IMR-90 (cell line): Measurements from ENCODE around the gene NFIA.

Experiments
- BHLHE40 ChIP-seq: fragments of 150-350 bp; IDR thresholded peaks from 2 replicates; pipeline ENCODE4 v1.6.1; 2016; ENCODE audit warnings: mild to moderate bottlenecking, low read depth, low read length
- CEBPB ChIP-seq: IDR thresholded peaks from 2 replicates; pipeline ENCODE4 v1.6.1; 2012; ENCODE audit warnings: low read depth, low read length, improper control_type of control experiment
- CTCF ChIP-seq: conservative IDR thresholded peaks from 2 replicates; pipeline ENCODE4 v1.5.1; 2012; ENCODE audit warnings: mild to moderate bottlenecking, low read depth, low read length, improper control_type of control experiment
- ELK1 ChIP-seq: fragments of 150-350 bp; IDR thresholded peaks from 2 replicates; pipeline ENCODE4 v1.6.1; 2016; ENCODE audit warnings: low read depth, mild to moderate bottlenecking, low read length, moderate library complexity, borderline replicate concordance
- FOS ChIP-seq: fragments of 150-350 bp; IDR thresholded peaks from 2 replicates; pipeline ENCODE4 v1.6.1; 2016; ENCODE audit warnings: low read depth, low read length
- MAFK ChIP-seq: IDR thresholded peaks from 2 replicates; pipeline ENCODE4 v1.6.1; 2012; ENCODE audit warnings: low read depth, low read length, improper control_type of control experiment
- POLR2A ChIP-seq: IDR thresholded peaks from 2 replicates; pipeline ENCODE4 v1.6.1; 2012; ENCODE audit warnings: mild to moderate bottlenecking, low read depth, low read length
- RAD21 ChIP-seq: IDR thresholded peaks from 2 replicates; pipeline ENCODE4 v1.6.1; 2012; ENCODE audit warnings: low read length, improper control_type of control experiment
- SMC3 ChIP-seq: fragments of 150-350 bp; IDR thresholded peaks from 2 replicates; pipeline ENCODE4 v1.6.1; 2016; ENCODE audit warnings: low read depth, mild to moderate bottlenecking, antibody characterized with exemption, low read length, moderate library complexity
- TF ChIP-seq, protein P1 (sequence below): fragments of 150-350 bp; IDR thresholded peaks from 2 replicates; pipeline ENCODE4 v1.6.1; 2017; ENCODE audit warnings: mild to moderate bottlenecking, antibody characterized with exemption, low read length, low read depth

DNA sequence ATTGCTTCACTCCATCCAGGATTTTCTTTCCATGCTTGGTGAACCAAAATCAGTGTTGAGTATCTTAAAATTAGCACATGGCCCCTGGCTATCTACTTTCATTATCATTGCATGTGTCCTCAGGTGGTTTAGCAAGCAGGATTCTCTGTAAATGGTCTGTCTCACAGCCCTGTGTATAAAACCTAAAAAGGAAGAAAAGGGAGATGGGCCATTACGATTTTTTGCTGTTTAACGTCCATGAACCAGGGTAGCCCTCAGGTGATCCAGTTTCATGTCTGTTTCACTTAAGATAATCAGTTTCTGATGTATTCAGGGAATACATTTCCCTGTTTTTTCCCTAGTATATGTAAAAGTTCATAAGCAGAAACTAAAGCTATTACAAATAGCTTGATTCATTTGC lies 238.2 kb downstream of the NFIA start:
- TF ChIP-seq CEBPB (no peak), CTCF (no peak), POLR2A (no peak), ELK1 (no peak), RAD21 (no peak), FOS (no peak), SMC3 (no peak), BHLHE40 (no peak), MAFK (no peak)
- TF ChIP-seq, protein P1, sequence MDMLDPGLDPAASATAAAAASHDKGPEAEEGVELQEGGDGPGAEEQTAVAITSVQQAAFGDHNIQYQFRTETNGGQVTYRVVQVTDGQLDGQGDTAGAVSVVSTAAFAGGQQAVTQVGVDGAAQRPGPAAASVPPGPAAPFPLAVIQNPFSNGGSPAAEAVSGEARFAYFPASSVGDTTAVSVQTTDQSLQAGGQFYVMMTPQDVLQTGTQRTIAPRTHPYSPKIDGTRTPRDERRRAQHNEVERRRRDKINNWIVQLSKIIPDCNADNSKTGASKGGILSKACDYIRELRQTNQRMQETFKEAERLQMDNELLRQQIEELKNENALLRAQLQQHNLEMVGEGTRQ, result no peak
